ENCODE data around the gene C1QTNF9.

C1QTNF9 gene

GRCh38 chr13:24274452-24275021, 34.8 kb upstream of the C1QTNF9 start:
- Histone ChIP-seq H3K36me3 (ENCODE audit: insufficient read depth, low read length) (no peaks in the 10 kb centered on the region), H3K9me3 (ENCODE audit: low read length) (no peaks in the 10 kb centered on the region), H2AFZ (ENCODE audit: low read depth, low read length) (no peak overlapping the region), H3K4me3 (ENCODE audit: low read length) (no peak overlapping the region), H3K27me3 (ENCODE audit: insufficient read depth, low read length) (no peaks in the 10 kb centered on the region), H3K4me1 (ENCODE audit: insufficient read depth, low read length) (peaks cover 30% of the 10 kb centered on the region)

- no peaks in the 10 kb centered on the region for H3K36me3 ChIP-seq (ENCODE audit: insufficient read depth, low read length)
- H3K9me3 ChIP-seq (ENCODE audit: low read length), result no peaks in the 10 kb centered on the region
- no peak overlapping the region for H3K4me3 ChIP-seq (ENCODE audit: low read length)
- peaks cover 30% of the 10 kb centered on the region for H3K4me1 ChIP-seq (ENCODE audit: insufficient read depth, low read length)
- H3K27me3 ChIP-seq (ENCODE audit: insufficient read depth, low read length), result no peaks in the 10 kb centered on the region
- H2AFZ ChIP-seq (ENCODE audit: low read depth, low read length), result no peak overlapping the region
These were observed 34.3 kb upstream of the C1QTNF9 start for GRCh38 chr13:24275041-24275440.

GRCh38 chr13:24276306-24276705, 33.1 kb upstream of the C1QTNF9 start:
- peaks cover 18% of the 10 kb centered on the region for H3K4me1 ChIP-seq (ENCODE audit: insufficient read depth, low read length)
- no peaks in the 10 kb centered on the region for H3K27me3 ChIP-seq (ENCODE audit: insufficient read depth, low read length)
- no peak overlapping the region for H3K4me3 ChIP-seq (ENCODE audit: low read length)
- no peak overlapping the region for H2AFZ ChIP-seq (ENCODE audit: low read depth, low read length)
- H3K36me3 ChIP-seq (ENCODE audit: insufficient read depth, low read length), result no peaks in the 10 kb centered on the region
- H3K9me3 ChIP-seq (ENCODE audit: low read length), result no peaks in the 10 kb centered on the region

- H3K4me1 ChIP-seq (ENCODE audit: insufficient read depth, low read length), result peaks cover 12% of the 10 kb centered on the region
- no peak overlapping the region for H2AFZ ChIP-seq (ENCODE audit: low read depth, low read length)
- no peaks in the 10 kb centered on the region for H3K9me3 ChIP-seq (ENCODE audit: low read length)
- H3K27me3 ChIP-seq (ENCODE audit: insufficient read depth, low read length), result no peaks in the 10 kb centered on the region
- H3K4me3 ChIP-seq (ENCODE audit: low read length), result no peak overlapping the region
- H3K36me3 ChIP-seq (ENCODE audit: insufficient read depth, low read length), result no peaks in the 10 kb centered on the region
These were observed 32.5 kb upstream of the C1QTNF9 start for GRCh38 chr13:24276861-24277260.

GRCh38 chr13:24277761-24278160, 31.6 kb upstream of the C1QTNF9 start:
- no peaks in the 10 kb centered on the region for H3K27me3 ChIP-seq (ENCODE audit: insufficient read depth, low read length)
- H2AFZ ChIP-seq (ENCODE audit: low read depth, low read length), result no peak overlapping the region
- H3K9me3 ChIP-seq (ENCODE audit: low read length), result no peaks in the 10 kb centered on the region
- H3K4me3 ChIP-seq (ENCODE audit: low read length), result no peak overlapping the region
- H3K36me3 ChIP-seq (ENCODE audit: insufficient read depth, low read length), result no peaks in the 10 kb centered on the region
- peaks cover 3% of the 10 kb centered on the region for H3K4me1 ChIP-seq (ENCODE audit: insufficient read depth, low read length)

- Histone ChIP-seq H2AFZ (ENCODE audit: low read depth, low read length) (no peak overlapping the region), H3K27me3 (ENCODE audit: insufficient read depth, low read length) (no peaks in the 10 kb centered on the region), H3K4me1 (ENCODE audit: insufficient read depth, low read length) (no peaks in the 10 kb centered on the region), H3K36me3 (ENCODE audit: insufficient read depth, low read length) (peaks cover 4% of the 10 kb centered on the region), H3K9me3 (ENCODE audit: low read length) (no peaks in the 10 kb centered on the region), H3K4me3 (ENCODE audit: low read length) (no peak overlapping the region)
These were observed 29.9 kb upstream of the C1QTNF9 start for GRCh38 chr13:24279327-24280110.

GRCh38 chr13:24280720-24281119, 28.7 kb upstream of the C1QTNF9 start:
- H3K36me3 ChIP-seq (ENCODE audit: insufficient read depth, low read length), result peaks cover 11% of the 10 kb centered on the region
- H3K27me3 ChIP-seq (ENCODE audit: insufficient read depth, low read length), result no peaks in the 10 kb centered on the region
- no peak overlapping the region for H3K4me3 ChIP-seq (ENCODE audit: low read length)
- H3K4me1 ChIP-seq (ENCODE audit: insufficient read depth, low read length), result no peaks in the 10 kb centered on the region
- no peaks in the 10 kb centered on the region for H3K9me3 ChIP-seq (ENCODE audit: low read length)
- no peak overlapping the region for H2AFZ ChIP-seq (ENCODE audit: low read depth, low read length)

GRCh38 chr13:24281188-24282008, 28.0 kb upstream of the C1QTNF9 start:
- H2AFZ ChIP-seq (ENCODE audit: low read depth, low read length), result no peak overlapping the region

GRCh38 chr13:24282256-24282655, 27.1 kb upstream of the C1QTNF9 start:
- no peak overlapping the region for H3K4me3 ChIP-seq (ENCODE audit: low read length)
- peaks cover 24% of the 10 kb centered on the region for H3K36me3 ChIP-seq (ENCODE audit: insufficient read depth, low read length)
- no peaks in the 10 kb centered on the region for H3K27me3 ChIP-seq (ENCODE audit: insufficient read depth, low read length)
- H3K9me3 ChIP-seq (ENCODE audit: low read length), result no peaks in the 10 kb centered on the region
- no peaks in the 10 kb centered on the region for H3K4me1 ChIP-seq (ENCODE audit: insufficient read depth, low read length)
- H2AFZ ChIP-seq (ENCODE audit: low read depth, low read length), result no peak overlapping the region

More at GRCh38 chr13:24281188-24282008, 28.0 kb upstream of the C1QTNF9 start:
- Histone ChIP-seq H3K4me3 (ENCODE audit: low read length) (no peak overlapping the region), H3K9me3 (ENCODE audit: low read length) (no peaks in the 10 kb centered on the region), H3K27me3 (ENCODE audit: insufficient read depth, low read length) (no peaks in the 10 kb centered on the region), H3K4me1 (ENCODE audit: insufficient read depth, low read length) (no peaks in the 10 kb centered on the region), H3K36me3 (ENCODE audit: insufficient read depth, low read length) (peaks cover 17% of the 10 kb centered on the region)

GRCh38 chr13:24284889-24285565, 24.4 kb upstream of the C1QTNF9 start:
- H3K36me3 ChIP-seq (ENCODE audit: insufficient read depth, low read length), result peaks cover 37% of the 10 kb centered on the region
- H3K4me1 ChIP-seq (ENCODE audit: insufficient read depth, low read length), result no peaks in the 10 kb centered on the region
- no peaks in the 10 kb centered on the region for H3K27me3 ChIP-seq (ENCODE audit: insufficient read depth, low read length)

GRCh38 chr13:24286624-24287023, 22.8 kb upstream of the C1QTNF9 start:
- Histone ChIP-seq H3K4me3 (ENCODE audit: low read length) (no peak overlapping the region), H3K36me3 (ENCODE audit: insufficient read depth, low read length) (peaks cover 51% of the 10 kb centered on the region), H3K27me3 (ENCODE audit: insufficient read depth, low read length) (no peaks in the 10 kb centered on the region), H2AFZ (ENCODE audit: low read depth, low read length) (no peak overlapping the region), H3K4me1 (ENCODE audit: insufficient read depth, low read length) (no peaks in the 10 kb centered on the region), H3K9me3 (ENCODE audit: low read length) (peaks cover 3% of the 10 kb centered on the region)

More at GRCh38 chr13:24284889-24285565, 24.4 kb upstream of the C1QTNF9 start:
- Histone ChIP-seq H3K4me3 (ENCODE audit: low read length) (no peak overlapping the region), H3K9me3 (ENCODE audit: low read length) (no peaks in the 10 kb centered on the region), H2AFZ (ENCODE audit: low read depth, low read length) (no peak overlapping the region)

- H2AFZ ChIP-seq (ENCODE audit: low read depth, low read length), result no peak overlapping the region
- H3K4me3 ChIP-seq (ENCODE audit: low read length), result no peak overlapping the region
- H3K36me3 ChIP-seq (ENCODE audit: insufficient read depth, low read length), result peaks cover 55% of the 10 kb centered on the region
- no peaks in the 10 kb centered on the region for H3K4me1 ChIP-seq (ENCODE audit: insufficient read depth, low read length)
- H3K27me3 ChIP-seq (ENCODE audit: insufficient read depth, low read length), result no peaks in the 10 kb centered on the region
- H3K9me3 ChIP-seq (ENCODE audit: low read length), result peaks cover 3% of the 10 kb centered on the region
These were observed 21.6 kb upstream of the C1QTNF9 start for GRCh38 chr13:24287748-24288287.
